Urinary bladder (tissue), 4 donors: Measurements from ENCODE around the gene NMU. TPM values are rescaled to one million over a fixed set of nuclear protein-coding genes. Genes with fewer than 3 reads are reported as not detected.
"Not testable (repeated sequence)": the region's sequence is repeated elsewhere in the genome, so short reads cannot be mapped to it uniquely, and the experiment has no call there.

Experiments used
- DNase-seq: peaks from one replicate; pipeline ENCODE4 v3.0.0-alpha.2; 2015; ENCODE audit errors: extremely low spot score
- H3K27ac ChIP-seq: one replicate; pipeline ENCODE4 v1.5.1; 2013; ENCODE audit warnings: low read depth, mild to moderate bottlenecking, moderate library complexity
- H3K36me3 ChIP-seq: one replicate; pipeline ENCODE4 v1.6.1; 2013; ENCODE audit warnings: mild to moderate bottlenecking, moderate library complexity; ENCODE audit not compliant: insufficient read depth
- H3K4me1 ChIP-seq: one replicate; pipeline ENCODE4 v1.6.1; 2013; ENCODE audit warnings: mild to moderate bottlenecking, moderate library complexity; ENCODE audit not compliant: insufficient read depth
- H3K4me3 ChIP-seq: one replicate; pipeline ENCODE4 v1.5.1; 2013; ENCODE audit warnings: low read depth, low read length
- WGBS: extraction: QIAGEN DNeasy Blood & Tissue Kit; methylation state at CpG from one replicate; pipeline ENCODE4 v1.1.7; 2013; 5-methylcytosine and 5-hydroxymethylcytosine counted together
- polyA plus RNA-seq: library from polyadenylated mRNA; stranded (reverse); fragments of 200-250 nt; gene quantifications from one replicate; pipeline ENCODE4 v1.2.3, GENCODE V29; 2013
- total RNA-seq: library from RNA; depleted of rRNA; stranded (reverse); fragments of >200 nt; gene quantifications from one replicate; pipeline ENCODE4 v1.2.3, GENCODE V29; 2014
- donor health status: healthy with polysubstance abuse.
- donor health status: healthy.

Gene NMU
- total RNA-seq (0.79 TPM), polyA plus RNA-seq (0.15 TPM)

- peak within 1 kb of the TSS; percentile 44 for H3K4me3 ChIP-seq
- no peaks in the 10 kb centered on the region for H3K36me3 ChIP-seq
- H3K27ac ChIP-seq: no peak within 1 kb of the TSS
- no peaks in the 10 kb centered on the region for H3K4me1 ChIP-seq
- no peak for DNase-seq
- WGBS: under 1% methylated on average over 80 of the region's 80 CpGs
Measured at GRCh38 chr4:55635741-55636655, at the start of gene NMU. Gene NMU, minus strand, starts transcription at chr4:55636298. Its CDS starts 106 bp downstream, at chr4:55636192.

GRCh38 chr4:55684276-55684675, 48.2 kb upstream of the NMU start:
- Histone ChIP-seq H3K4me3 (no peak overlapping the region), H3K27ac (no peak overlapping the region), H3K4me1 (no peaks in the 10 kb centered on the region), H3K36me3 (no peaks in the 10 kb centered on the region)
- WGBS: 92% methylated on average over 3 of the region's 3 CpGs
- DNase-seq: no peak

- DNase-seq, H3K36me3 ChIP-seq, H3K4me3 ChIP-seq, H3K27ac ChIP-seq, H3K4me1 ChIP-seq: not testable (repeated sequence)
- 83% methylated on average over 3 of the region's 3 CpGs for WGBS
Measured at GRCh38 chr4:55682797-55683196, 46.7 kb upstream of the NMU start.

- DNase-seq: no peak
- 56% methylated on average over 1 of the region's 1 CpG for WGBS
- no peaks in the 10 kb centered on the region for H3K4me1 ChIP-seq
- H3K27ac ChIP-seq: no peak overlapping the region
- H3K4me3 ChIP-seq: no peak overlapping the region
- H3K36me3 ChIP-seq: no peaks in the 10 kb centered on the region
Measured at GRCh38 chr4:55682295-55682694, 46.2 kb upstream of the NMU start.

GRCh38 chr4:55681430-55681829, 45.3 kb upstream of the NMU start:
- WGBS: 96% methylated on average over 3 of the region's 3 CpGs
- no peak for DNase-seq

GRCh38 chr4:55675196-55675793, 39.2 kb upstream of the NMU start:
- WGBS: 31% methylated on average over 4 of the region's 4 CpGs
- Histone ChIP-seq H3K27ac (no peak overlapping the region), H3K36me3 (no peaks in the 10 kb centered on the region), H3K4me3 (no peak overlapping the region), H3K4me1 (no peaks in the 10 kb centered on the region)
- DNase-seq: no peak

More at GRCh38 chr4:55681430-55681829, 45.3 kb upstream of the NMU start:
- Histone ChIP-seq H3K4me3 (no peak overlapping the region), H3K27ac (no peak overlapping the region), H3K4me1 (no peaks in the 10 kb centered on the region), H3K36me3 (no peaks in the 10 kb centered on the region)

- Histone ChIP-seq H3K36me3 (no peaks in the 10 kb centered on the region), H3K27ac (no peak overlapping the region), H3K4me1 (no peaks in the 10 kb centered on the region), H3K4me3 (no peak overlapping the region)
- WGBS: 93% methylated on average over 1 of the region's 1 CpG
- DNase-seq: no peak
Measured at GRCh38 chr4:55673424-55673823, 37.3 kb upstream of the NMU start.

- Histone ChIP-seq H3K4me1 (no peaks in the 10 kb centered on the region), H3K36me3 (no peaks in the 10 kb centered on the region), H3K27ac (no peak overlapping the region), H3K4me3 (no peak overlapping the region)
- no peak for DNase-seq
Measured at GRCh38 chr4:55671667-55672066, 35.6 kb upstream of the NMU start.

GRCh38 chr4:55670695-55671094, 34.6 kb upstream of the NMU start:
- no peak for DNase-seq
- H3K4me3 ChIP-seq: no peak overlapping the region
- H3K4me1 ChIP-seq: no peaks in the 10 kb centered on the region
- H3K27ac ChIP-seq: no peak overlapping the region
- H3K36me3 ChIP-seq: no peaks in the 10 kb centered on the region
- 82% methylated on average over 2 of the region's 2 CpGs for WGBS

- 87% methylated on average over 6 of the region's 6 CpGs for WGBS
- Histone ChIP-seq H3K4me3 (no peak overlapping the region), H3K4me1 (no peaks in the 10 kb centered on the region), H3K36me3 (no peaks in the 10 kb centered on the region), H3K27ac (no peak overlapping the region)
- no peak for DNase-seq
Measured at GRCh38 chr4:55668449-55668848, 32.4 kb upstream of the NMU start.

- no peaks in the 10 kb centered on the region for H3K4me1 ChIP-seq
- H3K27ac ChIP-seq: no peak overlapping the region
- no peak overlapping the region for H3K4me3 ChIP-seq
- 97% methylated on average over 1 of the region's 1 CpG for WGBS
- no peak for DNase-seq
- no peaks in the 10 kb centered on the region for H3K36me3 ChIP-seq
Measured at GRCh38 chr4:55666535-55666934, 30.4 kb upstream of the NMU start.

GRCh38 chr4:55663145-55663544, 27.0 kb upstream of the NMU start:
- H3K4me1 ChIP-seq: no peaks in the 10 kb centered on the region
- H3K4me3 ChIP-seq: no peak overlapping the region
- DNase-seq: no peak
- H3K27ac ChIP-seq: no peak overlapping the region
- 91% methylated on average over 6 of the region's 6 CpGs for WGBS
- H3K36me3 ChIP-seq: no peaks in the 10 kb centered on the region

- no peaks in the 10 kb centered on the region for H3K36me3 ChIP-seq
- no peak overlapping the region for H3K4me3 ChIP-seq
- no peak overlapping the region for H3K27ac ChIP-seq
- H3K4me1 ChIP-seq: no peaks in the 10 kb centered on the region
- 58% methylated on average over 5 of the region's 5 CpGs for WGBS
- no peak for DNase-seq
Measured at GRCh38 chr4:55661398-55662056, 25.4 kb upstream of the NMU start.

- 96% methylated on average over 5 of the region's 5 CpGs for WGBS
Measured at GRCh38 chr4:55658657-55659056, 22.6 kb upstream of the NMU start.

More at GRCh38 chr4:55658657-55659056, 22.6 kb upstream of the NMU start:
- Histone ChIP-seq H3K36me3 (no peaks in the 10 kb centered on the region), H3K27ac (no peak overlapping the region), H3K4me1 (no peaks in the 10 kb centered on the region), H3K4me3 (no peak overlapping the region)
- no peak for DNase-seq
